H9 (cell line): ENCODE results near the gene HOXC13. TPM values are rescaled to one million over a fixed set of nuclear protein-coding genes. Genes with fewer than 3 reads are reported as not detected.

Experiments used
- DNase-seq: peaks from one replicate; pipeline ENCODE4 v3.0.0-alpha.2; 2017
- H2AFZ ChIP-seq: one replicate; pipeline ENCODE4 v1.6.1; 2013; ENCODE audit warnings: mild to moderate bottlenecking, low read length, control low read depth, moderate library complexity
- H2AK5ac ChIP-seq: 2 replicates; pipeline ENCODE4 v1.6.1; 2013; ENCODE audit warnings: low read length, control low read depth, mixed read lengths; ENCODE audit not compliant: insufficient read length
- H2BK120ac ChIP-seq: one replicate; pipeline ENCODE4 v1.6.1; 2013; ENCODE audit warnings: low read depth, mild to moderate bottlenecking, low read length, control low read depth, inconsistent platforms; ENCODE audit not compliant: poor library complexity, severe bottlenecking
- H2BK12ac ChIP-seq: 2 replicates; pipeline ENCODE4 v1.6.1; 2013; ENCODE audit warnings: low read length, control low read depth, mixed read lengths, low read depth; ENCODE audit not compliant: insufficient read length
- H2BK15ac ChIP-seq: 2 replicates; pipeline ENCODE4 v1.6.1; 2013; ENCODE audit warnings: low read depth, low read length, control low read depth
- H2BK20ac ChIP-seq: one replicate; pipeline ENCODE4 v1.6.1; 2013; ENCODE audit warnings: low read depth, mild to moderate bottlenecking, low read length, control low read depth, inconsistent platforms; ENCODE audit not compliant: poor library complexity, severe bottlenecking
- H2BK5ac ChIP-seq: 2 replicates; pipeline ENCODE4 v1.6.1; 2013; ENCODE audit warnings: low read length, control low read depth, mixed read lengths; ENCODE audit not compliant: insufficient read length
- H3K14ac ChIP-seq: 2 replicates; pipeline ENCODE4 v1.6.1; 2013; ENCODE audit warnings: low read length, control low read depth; ENCODE audit not compliant: insufficient read depth
- H3K18ac ChIP-seq: 2 replicates; pipeline ENCODE4 v1.6.1; 2013; ENCODE audit warnings: low read depth, mild to moderate bottlenecking, mixed read lengths, low read length, control low read depth; ENCODE audit not compliant: insufficient read length
- H3K23ac ChIP-seq: 2 replicates; pipeline ENCODE4 v1.6.1; 2013; ENCODE audit warnings: low read length, control low read depth, mixed read lengths, low read depth; ENCODE audit not compliant: insufficient read length
- H3K23me2 ChIP-seq: 2 replicates; pipeline ENCODE4 v1.6.1; 2013; ENCODE audit warnings: low read depth, mild to moderate bottlenecking, mixed read lengths, low read length, control low read depth; ENCODE audit not compliant: insufficient read length, poor library complexity, severe bottlenecking
- H3K27ac ChIP-seq: 2 replicates; pipeline ENCODE4 v1.5.1; 2013; ENCODE audit warnings: low read length, control low read depth, mixed read lengths, low read depth; ENCODE audit not compliant: insufficient read length
- H3K27me3 ChIP-seq: 2 replicates; pipeline ENCODE4 v1.6.1; 2013; ENCODE audit warnings: low read length, control low read depth, inconsistent platforms; ENCODE audit not compliant: insufficient read depth
- H3K4ac ChIP-seq: 2 replicates; pipeline ENCODE4 v1.6.1; 2013; ENCODE audit warnings: low read depth, mild to moderate bottlenecking, control low read depth, inconsistent platforms, low read length, moderate library complexity
- H3K4me1 ChIP-seq: 2 replicates; pipeline ENCODE4 v1.6.1; 2013; ENCODE audit warnings: low read length, control low read depth, inconsistent platforms; ENCODE audit not compliant: insufficient read depth
- H3K4me2 ChIP-seq: 2 replicates; pipeline ENCODE4 v1.6.1; 2013; ENCODE audit warnings: low read length, control low read depth, mixed read lengths; ENCODE audit not compliant: insufficient read length, insufficient read depth
- H3K56ac ChIP-seq: 2 replicates; pipeline ENCODE4 v1.6.1; 2013; ENCODE audit warnings: low read depth, mild to moderate bottlenecking, mixed read lengths, low read length, control low read depth; ENCODE audit not compliant: insufficient read length
- H3K79me1 ChIP-seq: 2 replicates; pipeline ENCODE4 v1.6.1; 2013; ENCODE audit warnings: low read depth, mild to moderate bottlenecking, moderate library complexity, low read length, control low read depth, inconsistent platforms; ENCODE audit not compliant: insufficient read depth, poor library complexity, severe bottlenecking
- H3K79me2 ChIP-seq: 2 replicates; pipeline ENCODE4 v1.6.1; 2013; ENCODE audit warnings: low read length, control low read depth, inconsistent platforms; ENCODE audit not compliant: insufficient read depth
- H3K9ac ChIP-seq: 2 replicates; pipeline ENCODE4 v1.6.1; 2013; ENCODE audit warnings: low read length, control low read depth, mixed read lengths; ENCODE audit not compliant: insufficient read length; ENCODE audit errors: extremely low read depth
- H3K9me3 ChIP-seq: one replicate; pipeline ENCODE4 v1.6.1; 2013; ENCODE audit warnings: low read depth, low read length, inconsistent platforms; ENCODE audit not compliant: control insufficient read depth
- H3T11ph ChIP-seq: one replicate; pipeline ENCODE4 v1.6.1; 2013; ENCODE audit warnings: mild to moderate bottlenecking, low read length, control low read depth, inconsistent platforms
- H4K20me1 ChIP-seq: one replicate; pipeline ENCODE4 v1.6.1; 2013; ENCODE audit not compliant: control insufficient read depth, insufficient read length, insufficient read depth
- H4K5ac ChIP-seq: 2 replicates; pipeline ENCODE4 v1.6.1; 2013; ENCODE audit warnings: low read depth, mild to moderate bottlenecking, mixed read lengths, low read length, control low read depth; ENCODE audit not compliant: insufficient read length
- H4K8ac ChIP-seq: replicated peaks from 2 replicates; pipeline ENCODE4 v1.6.1; 2013; ENCODE audit warnings: low read length, control low read depth, mixed read lengths, low read depth; ENCODE audit not compliant: insufficient read length
- H4K91ac ChIP-seq: 2 replicates; pipeline ENCODE4 v1.6.1; 2013; ENCODE audit warnings: low read depth, mild to moderate bottlenecking, moderate library complexity, mixed read lengths, low read length, control low read depth; ENCODE audit not compliant: insufficient read length
- H3K27ac Mint-ChIP-seq, 3 experiments: 2 replicates in 2 of 3; 3 replicates in 1 of 3; pipeline ENCODE4 v1.8.0; 2020 to 2021; ENCODE audit warnings: mixed read lengths in 3 of 3, mild to moderate bottlenecking in 1 of 3, moderate library complexity in 1 of 3
- H3K27me3 Mint-ChIP-seq: 2 replicates; pipeline ENCODE4 v1.8.0; 2021; ENCODE audit warnings: low read depth, mild to moderate bottlenecking, moderate library complexity, mixed read lengths
- H3K36me3 Mint-ChIP-seq, 3 experiments: 2 replicates in 2 of 3; 3 replicates in 1 of 3; pipeline ENCODE4 v1.8.0; 2020 to 2021; ENCODE audit warnings: low read depth in 3 of 3, mixed read lengths in 3 of 3; ENCODE audit not compliant: insufficient read depth in 1 of 3
- H3K4me1 Mint-ChIP-seq, 2 experiments: 2 replicates each; pipeline ENCODE4 v1.8.0; 2020; ENCODE audit warnings: mixed read lengths in 2 of 2
- H3K4me3 Mint-ChIP-seq, 2 experiments: 2 replicates in 1 of 2; 3 replicates in 1 of 2; pipeline ENCODE4 v1.8.0; 2020 to 2021; ENCODE audit warnings: mild to moderate bottlenecking in 2 of 2, mixed read lengths in 2 of 2, moderate library complexity in 1 of 2
- H3K9me3 Mint-ChIP-seq, 2 experiments: 2 replicates in 1 of 2; 3 replicates in 1 of 2; pipeline ENCODE4 v1.8.0; 2020; ENCODE audit warnings: mild to moderate bottlenecking in 2 of 2, mixed read lengths in 2 of 2, moderate library complexity in 1 of 2
- WGBS: extraction: QIAGEN DNeasy Blood & Tissue Kit; methylation state at CpG from one replicate; pipeline ENCODE4 v1.1.7; 2013; ENCODE audit warnings: missing lambda C conversion rate, low lambda C conversion rate, mixed read lengths; ENCODE audit not compliant: insufficient read length; ENCODE audit errors: extremely low coverage; 5-methylcytosine and 5-hydroxymethylcytosine counted together
- long read RNA-seq: library from polyadenylated mRNA; unstranded; transcript quantifications from one replicate; pipeline ENCODE4 v2.0.0, GENCODE V29; 2020
- total RNA-seq: library from RNA; stranded (reverse); gene quantifications from 2 replicates; pipeline ENCODE4 v1.2.1, GENCODE V29; 2021
- TF ChIP-seq, protein P1 (sequence below): fragments of 200-600 bp; sonication (generic); conservative IDR thresholded peaks from 3 replicates; pipeline ENCODE4 v1.8.0; 2021; ENCODE audit warnings: antibody characterized with exemption, mild to moderate bottlenecking

The HOXC13 gene
- total RNA-seq = 0.11 TPM in 1 of 2 replicates, not detected in the other
- long read RNA-seq = 0 reads

- Histone ChIP-seq H2BK20ac (no peak within 1 kb of the TSS), H4K8ac (no peak within 1 kb of the TSS), H3K9me3 (no peaks in the 10 kb centered on the region), H3K56ac (no peak within 1 kb of the TSS), H4K5ac (no peak within 1 kb of the TSS), H3K27me3 (peaks cover 92% of the 10 kb centered on the region), H4K91ac (no peak within 1 kb of the TSS), H3K79me2 (no peaks in the 10 kb centered on the region), H3K23me2 (no peaks in the 10 kb centered on the region), H3K14ac (no peak within 1 kb of the TSS), H3K4me1 (no peaks in the 10 kb centered on the region), H3T11ph (no peak within 1 kb of the TSS), H3K79me1 (no peaks in the 10 kb centered on the region), H4K20me1 (no peaks in the 10 kb centered on the region), H3K27ac (no peak within 1 kb of the TSS), H2BK5ac (no peak within 1 kb of the TSS), H3K4me2 (peak within 1 kb of the TSS; percentile 11), H2BK120ac (no peak within 1 kb of the TSS), H3K4ac (no peak within 1 kb of the TSS), H2AK5ac (no peak within 1 kb of the TSS), H2BK12ac (no peak within 1 kb of the TSS), H2AFZ (no peak within 1 kb of the TSS), H2BK15ac (no peak within 1 kb of the TSS), H3K23ac (no peak within 1 kb of the TSS), H3K18ac (no peak within 1 kb of the TSS), H3K9ac (no peak within 1 kb of the TSS)
- Mint-ChIP-seq H3K36me3 (no peaks in the 10 kb centered on the region), H3K4me1 (peaks cover 0 to 19% of the 10 kb centered on the region in 2 experiments; a peak in 3 of 4 replicates), H3K9me3 (peaks cover 7 to 9% of the 10 kb centered on the region in 2 experiments), H3K27me3 (peaks cover 98% of the 10 kb centered on the region), H3K27ac (no peak within 1 kb of the TSS), H3K4me3 (peak within 1 kb of the TSS; percentile 29 to 67)
- WGBS = no CpG with 5 or more reads among the region's 56 CpGs
- DNase-seq = peak; percentile 100
- TF ChIP-seq, protein P1, sequence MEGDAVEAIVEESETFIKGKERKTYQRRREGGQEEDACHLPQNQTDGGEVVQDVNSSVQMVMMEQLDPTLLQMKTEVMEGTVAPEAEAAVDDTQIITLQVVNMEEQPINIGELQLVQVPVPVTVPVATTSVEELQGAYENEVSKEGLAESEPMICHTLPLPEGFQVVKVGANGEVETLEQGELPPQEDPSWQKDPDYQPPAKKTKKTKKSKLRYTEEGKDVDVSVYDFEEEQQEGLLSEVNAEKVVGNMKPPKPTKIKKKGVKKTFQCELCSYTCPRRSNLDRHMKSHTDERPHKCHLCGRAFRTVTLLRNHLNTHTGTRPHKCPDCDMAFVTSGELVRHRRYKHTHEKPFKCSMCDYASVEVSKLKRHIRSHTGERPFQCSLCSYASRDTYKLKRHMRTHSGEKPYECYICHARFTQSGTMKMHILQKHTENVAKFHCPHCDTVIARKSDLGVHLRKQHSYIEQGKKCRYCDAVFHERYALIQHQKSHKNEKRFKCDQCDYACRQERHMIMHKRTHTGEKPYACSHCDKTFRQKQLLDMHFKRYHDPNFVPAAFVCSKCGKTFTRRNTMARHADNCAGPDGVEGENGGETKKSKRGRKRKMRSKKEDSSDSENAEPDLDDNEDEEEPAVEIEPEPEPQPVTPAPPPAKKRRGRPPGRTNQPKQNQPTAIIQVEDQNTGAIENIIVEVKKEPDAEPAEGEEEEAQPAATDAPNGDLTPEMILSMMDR = no peak
Observed at GRCh38 chr12:53938326-53939140, at the start of gene HOXC13. HOXC13 (plus strand) TSS chr12:53938831; CDS start chr12:53938907, 76 bp downstream.
